HG02798 (cell line): Measurements from ENCODE around the gene CPA2.

Source experiments
- ATAC-seq: cut with Tn5 transposase; IDR thresholded peaks from one replicate; pipeline ENCODE4 v1.9.1; 2021; ENCODE audit warnings: mild to moderate bottlenecking; ENCODE audit not compliant: unreplicated experiment, poor library complexity

CPA2 gene

DNA sequence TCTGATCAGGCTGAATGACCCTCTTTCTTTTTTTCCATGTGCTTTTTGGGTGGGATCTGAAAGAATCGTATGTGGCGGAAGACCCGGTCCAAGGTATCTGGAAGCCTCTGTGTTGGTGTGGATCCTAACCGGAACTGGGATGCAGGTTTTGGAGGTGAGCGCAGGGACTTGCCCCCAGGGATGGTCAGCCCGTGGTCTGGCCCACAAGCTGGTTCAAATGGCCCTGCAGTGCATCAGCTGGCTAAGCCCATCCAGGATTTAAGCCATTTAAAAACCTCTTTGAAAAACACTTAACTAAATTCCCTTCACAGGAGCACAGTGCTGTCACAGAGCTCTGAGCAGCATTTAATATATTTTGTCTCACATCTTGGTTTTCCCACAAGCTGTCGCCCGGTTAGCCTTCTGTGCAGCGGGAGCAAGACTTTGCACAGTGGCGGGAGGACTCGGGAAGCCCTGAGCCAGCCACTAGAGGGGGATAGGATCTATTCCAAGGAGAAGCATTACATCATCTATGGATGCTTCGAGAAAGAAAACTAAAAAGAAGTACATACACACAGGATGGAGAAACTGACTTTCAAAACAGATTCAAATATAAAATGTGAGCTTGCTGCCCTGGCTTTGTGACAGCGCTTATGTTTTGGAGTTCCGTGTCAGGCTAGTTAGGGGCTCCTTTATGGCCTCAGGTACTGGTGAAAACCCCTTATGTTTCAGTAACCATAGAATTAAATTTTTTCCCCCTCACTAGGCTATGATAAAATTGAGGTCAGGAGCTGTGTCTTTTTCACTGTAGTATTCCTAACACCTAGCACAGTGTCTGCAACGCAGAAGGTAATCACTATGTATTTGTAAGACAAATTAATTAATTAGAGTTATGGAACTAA lies 11.3 kb downstream of the CPA2 start:
- ATAC-seq = no peak

DNA sequence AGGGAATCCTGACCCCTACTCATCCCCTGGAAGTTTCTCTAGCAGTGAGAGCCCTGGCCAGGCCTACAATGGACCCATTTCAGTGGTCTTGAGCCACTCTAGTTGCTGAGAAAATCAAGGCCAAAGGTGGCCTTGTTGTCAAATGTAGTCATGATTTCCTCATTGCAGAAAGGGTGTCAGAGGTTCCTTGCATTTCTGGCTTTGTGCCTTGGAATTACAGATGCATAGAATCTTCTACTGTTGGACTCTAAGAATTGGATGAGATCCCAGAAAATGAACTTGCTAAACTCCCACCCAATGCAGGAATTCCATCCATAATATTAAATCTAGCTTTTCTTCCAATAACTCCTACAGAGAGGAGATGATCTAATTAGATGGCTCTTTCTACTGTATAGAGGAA lies 12.2 kb downstream of the CPA2 start:
- ATAC-seq = no peak

DNA sequence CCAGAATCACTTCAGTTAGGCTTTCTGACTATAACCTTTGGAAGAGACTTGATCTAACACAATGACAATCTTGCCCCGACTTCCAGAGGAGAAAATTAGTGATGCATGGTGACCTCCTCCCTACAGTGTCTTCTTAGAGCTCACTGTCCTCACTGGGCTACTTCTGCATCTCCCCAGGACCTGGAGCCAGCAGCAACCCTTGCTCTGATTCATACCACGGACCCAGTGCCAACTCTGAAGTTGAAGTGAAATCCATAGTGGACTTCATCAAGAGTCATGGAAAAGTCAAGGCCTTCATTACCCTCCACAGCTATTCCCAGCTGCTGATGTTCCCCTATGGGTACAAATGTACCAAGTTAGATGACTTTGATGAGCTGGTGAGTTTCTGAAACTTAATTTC lies 12.6 kb downstream of the CPA2 start:
- no peak for ATAC-seq

DNA sequence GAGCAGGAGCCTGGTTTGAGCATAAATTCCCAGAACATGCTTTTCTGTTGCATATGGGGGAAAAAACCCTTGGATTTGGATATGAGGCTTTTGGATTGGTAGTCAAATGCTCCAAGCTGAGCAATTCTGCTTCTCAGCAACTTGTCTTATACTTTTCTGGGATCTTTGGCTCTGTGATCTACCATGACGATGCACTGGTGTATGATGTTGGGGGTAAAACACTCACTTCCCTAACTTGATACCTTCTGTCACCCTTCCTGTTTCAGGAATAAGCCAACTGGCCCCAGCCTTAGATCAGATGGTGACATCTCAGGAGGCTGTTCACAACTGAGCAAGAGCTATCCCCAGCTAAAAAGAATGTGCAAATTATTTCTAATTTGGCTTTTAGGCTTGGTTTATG lies 13.2 kb downstream of the CPA2 start:
- no peak for ATAC-seq

DNA sequence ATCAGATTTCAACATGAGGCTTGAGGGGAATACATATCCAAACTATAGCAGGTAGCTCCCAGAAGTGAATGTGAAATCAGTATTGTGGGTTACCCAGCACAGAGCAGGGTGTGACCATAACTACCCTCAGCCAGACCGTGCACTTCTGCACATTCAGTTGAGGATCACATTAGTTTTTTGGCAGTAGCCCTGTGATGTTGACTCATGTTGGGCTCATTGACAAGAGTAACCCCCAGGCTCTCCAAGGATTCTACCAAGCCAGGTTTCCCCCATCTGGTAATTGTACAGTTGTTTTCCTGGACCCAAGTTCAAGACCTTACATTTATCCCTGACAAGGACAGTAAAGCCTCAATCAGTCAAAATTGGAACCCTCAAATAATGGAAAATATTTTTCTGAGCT lies 14.6 kb downstream of the CPA2 start:
- ATAC-seq = no peak

DNA sequence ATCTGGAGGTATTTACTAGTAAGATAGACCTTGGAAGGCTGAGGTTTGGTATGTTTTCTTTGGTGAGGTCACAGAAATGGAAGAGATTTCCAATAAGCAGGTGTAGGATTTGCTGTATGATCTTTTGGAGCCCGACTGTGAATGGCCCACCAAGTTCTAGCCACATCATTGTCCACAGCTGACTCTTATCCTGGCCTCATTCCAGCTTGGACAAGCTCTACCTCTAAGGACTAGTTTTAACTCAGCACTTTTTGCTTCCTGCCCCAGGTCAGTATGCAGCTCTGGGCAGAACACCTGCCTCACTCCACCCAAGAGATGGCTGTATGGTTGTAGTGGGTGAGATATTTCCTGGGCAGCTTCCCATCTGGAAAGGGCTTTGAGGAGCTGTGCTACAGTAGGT lies 20.2 kb downstream of the CPA2 start:
- no peak for ATAC-seq

DNA sequence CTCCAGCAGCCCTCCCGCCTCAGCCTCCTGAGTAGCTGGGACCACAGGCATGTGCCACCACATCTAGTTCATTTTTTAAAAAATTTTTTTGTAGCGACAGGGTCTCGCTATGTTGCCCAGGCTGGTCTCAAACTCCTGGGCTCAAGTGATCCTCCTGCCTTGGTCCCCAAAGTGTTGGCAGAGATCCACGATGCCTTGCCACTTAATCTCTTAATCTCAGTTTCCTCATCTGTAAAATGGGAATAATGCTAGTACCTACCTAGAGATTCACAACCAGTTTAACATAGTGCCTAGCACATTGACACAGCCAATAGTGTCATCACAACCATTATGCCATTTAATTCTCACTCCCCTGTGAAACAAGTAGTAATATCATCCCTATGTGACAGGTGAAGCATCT lies 21.5 kb downstream of the CPA2 start:
- no peak for ATAC-seq

DNA sequence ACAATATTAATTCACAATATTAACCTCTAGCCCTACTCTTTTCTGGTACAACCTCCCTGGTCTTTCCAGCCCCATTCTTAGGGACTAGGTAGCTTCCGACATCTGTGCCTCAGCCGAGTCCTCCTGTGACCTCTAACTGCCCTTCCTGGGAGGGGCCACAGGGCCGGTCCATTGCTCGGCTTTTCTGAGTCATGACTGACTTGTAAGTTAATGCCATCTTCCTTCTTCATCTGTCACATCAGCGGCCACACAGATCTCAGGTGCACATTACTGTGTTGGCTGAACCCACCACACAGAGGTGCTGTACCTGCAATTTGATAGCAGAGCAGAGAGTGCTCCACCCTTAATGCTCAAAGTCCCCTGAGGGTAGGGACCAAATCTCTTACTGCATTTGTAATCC lies 22.2 kb downstream of the CPA2 start:
- ATAC-seq = no peak

DNA sequence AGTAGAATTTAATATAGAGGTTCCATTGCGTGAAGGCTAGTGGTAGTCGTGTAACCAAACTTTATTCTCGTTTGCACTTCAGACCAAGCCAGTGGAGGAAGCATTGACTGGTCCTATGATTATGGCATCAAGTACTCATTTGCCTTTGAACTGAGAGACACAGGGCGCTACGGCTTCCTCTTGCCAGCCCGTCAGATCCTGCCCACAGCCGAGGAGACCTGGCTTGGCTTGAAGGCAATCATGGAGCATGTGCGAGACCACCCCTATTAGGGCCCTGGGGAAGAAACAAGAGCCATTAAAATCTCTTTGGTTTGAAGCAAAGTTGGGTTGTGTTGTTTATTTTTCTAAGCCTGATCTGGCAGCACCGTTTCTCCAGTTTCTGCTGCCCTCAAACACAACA lies 22.8 kb downstream of the CPA2 start:
- ATAC-seq = no peak

DNA sequence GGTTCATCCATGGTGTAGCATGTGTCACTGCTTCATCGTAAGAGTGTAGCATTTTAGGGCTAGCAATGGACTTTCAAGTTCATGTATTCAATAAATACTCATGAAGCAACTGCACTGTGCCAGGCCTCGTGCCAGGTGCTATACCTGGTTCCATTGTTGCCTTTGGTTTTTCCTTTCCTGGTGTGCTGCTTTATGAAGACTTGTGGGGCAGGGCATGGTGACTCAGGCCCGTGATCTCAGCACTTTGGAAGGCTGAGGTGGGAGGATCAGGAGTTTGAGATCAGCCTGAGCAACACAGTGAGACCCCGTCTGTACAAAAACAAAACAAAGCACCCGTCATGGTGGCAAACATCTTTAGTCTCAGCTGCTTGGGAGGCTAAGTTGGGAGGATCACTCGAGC lies 24.1 kb downstream of the CPA2 start:
- ATAC-seq = no peak

DNA sequence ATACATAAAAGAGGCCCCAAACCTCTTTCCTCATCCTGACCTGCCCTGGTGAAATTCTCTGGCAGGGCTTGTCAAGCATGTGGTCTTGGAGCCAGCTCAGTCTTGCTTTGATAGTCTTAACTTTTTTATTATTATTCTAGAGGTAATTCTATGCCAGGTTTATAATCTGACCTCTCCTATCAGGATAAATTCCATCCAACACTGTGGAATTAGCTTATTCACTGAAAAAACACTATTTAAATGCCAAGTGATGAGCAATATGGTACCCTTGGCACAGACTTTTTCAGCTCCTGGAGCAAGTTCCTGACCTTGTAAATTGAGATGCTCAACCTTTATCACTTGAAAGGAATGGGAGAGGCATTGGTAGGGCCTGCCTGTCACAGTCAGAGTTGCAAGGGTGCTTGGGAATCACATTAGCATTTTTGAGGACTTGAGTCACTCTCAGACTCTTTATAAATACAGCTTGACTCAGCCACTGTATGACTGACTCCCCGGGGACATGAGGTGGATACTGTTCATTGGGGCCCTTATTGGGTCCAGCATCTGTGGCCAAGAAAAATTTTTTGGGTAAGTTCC lies 26.1 kb downstream of the CPA2 start, which contains the start of gene CPA4:
CPA4 (plus strand) TSS at position 480 of the 576 bp plus-strand sequence; CDS start at position 500, 20 bp downstream.
- ATAC-seq = no peak

DNA sequence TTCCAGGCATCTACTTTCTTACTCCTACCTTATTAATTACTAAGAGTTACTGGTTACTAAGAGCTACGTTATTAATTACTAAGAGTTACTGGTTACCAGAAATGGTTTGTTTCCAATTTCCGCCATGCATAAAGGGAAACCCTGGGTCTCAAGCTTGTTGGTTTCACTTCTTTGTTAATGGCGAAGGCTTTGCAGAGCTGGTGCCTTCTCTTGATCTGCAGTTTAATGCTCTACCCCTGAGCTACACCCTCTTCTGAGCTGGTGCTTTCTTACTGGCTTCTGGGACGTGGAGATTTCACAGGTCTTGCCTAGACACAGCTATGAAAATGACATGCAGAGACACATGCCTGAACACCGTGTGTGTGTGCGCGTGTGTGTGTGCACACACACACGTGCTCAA lies 26.9 kb downstream of the CPA2 start:
- ATAC-seq = no peak

DNA sequence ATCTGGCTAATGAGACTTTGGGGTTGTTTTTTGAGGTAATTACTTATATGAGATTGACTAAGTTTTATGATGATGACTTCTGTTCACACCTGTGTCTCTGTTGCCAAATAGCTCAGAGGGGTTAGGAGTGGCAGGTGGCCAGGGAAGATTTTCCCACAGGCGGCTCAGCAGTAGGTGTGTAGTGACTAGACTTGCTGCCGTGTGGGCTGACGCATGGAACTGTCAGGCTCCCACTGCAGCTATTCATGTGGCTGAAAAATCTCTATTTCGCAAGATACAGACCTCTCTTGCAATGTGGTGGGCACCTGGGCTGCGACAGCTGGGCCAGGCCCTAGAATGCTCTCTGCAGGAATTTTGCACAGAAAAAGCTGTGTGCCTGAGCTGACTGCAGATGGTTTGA lies 27.7 kb downstream of the CPA2 start:
- peak; percentile 59 for ATAC-seq

DNA sequence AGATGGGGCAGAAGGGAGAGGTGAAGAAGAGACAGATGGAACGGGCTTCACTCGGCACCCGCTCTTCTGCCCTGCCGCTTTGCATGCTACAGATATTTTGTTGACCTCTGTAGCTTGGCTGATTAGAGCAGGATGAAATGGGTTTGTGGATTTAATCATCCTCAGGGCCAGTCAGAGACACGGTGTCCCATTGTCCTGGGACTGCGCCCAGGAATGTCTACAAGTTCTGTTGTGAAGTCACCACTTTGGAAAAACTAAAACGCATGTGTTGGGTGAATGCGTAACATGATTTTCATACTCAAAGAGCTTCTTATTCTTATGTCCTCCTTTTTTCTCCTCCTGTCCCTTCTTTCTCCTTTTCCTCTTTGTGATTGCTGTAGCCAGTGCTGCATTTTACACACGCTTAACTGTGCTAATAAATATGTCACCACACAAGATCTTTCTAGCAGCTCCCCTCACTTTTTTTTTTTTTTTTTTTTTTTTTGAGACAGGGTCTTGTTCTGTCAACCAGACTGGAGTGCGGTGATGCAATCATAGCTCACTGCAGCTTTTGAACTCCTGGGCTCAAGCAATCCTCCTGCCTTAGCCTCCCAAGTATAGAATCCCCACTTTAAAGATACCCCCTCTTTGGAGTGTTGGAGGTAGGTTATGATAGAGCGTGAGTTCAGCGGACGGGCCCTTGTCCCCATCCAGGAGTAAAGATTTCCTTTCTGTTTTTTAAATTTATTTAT lies 29.7 kb downstream of the CPA2 start:
- ATAC-seq = no peak

DNA sequence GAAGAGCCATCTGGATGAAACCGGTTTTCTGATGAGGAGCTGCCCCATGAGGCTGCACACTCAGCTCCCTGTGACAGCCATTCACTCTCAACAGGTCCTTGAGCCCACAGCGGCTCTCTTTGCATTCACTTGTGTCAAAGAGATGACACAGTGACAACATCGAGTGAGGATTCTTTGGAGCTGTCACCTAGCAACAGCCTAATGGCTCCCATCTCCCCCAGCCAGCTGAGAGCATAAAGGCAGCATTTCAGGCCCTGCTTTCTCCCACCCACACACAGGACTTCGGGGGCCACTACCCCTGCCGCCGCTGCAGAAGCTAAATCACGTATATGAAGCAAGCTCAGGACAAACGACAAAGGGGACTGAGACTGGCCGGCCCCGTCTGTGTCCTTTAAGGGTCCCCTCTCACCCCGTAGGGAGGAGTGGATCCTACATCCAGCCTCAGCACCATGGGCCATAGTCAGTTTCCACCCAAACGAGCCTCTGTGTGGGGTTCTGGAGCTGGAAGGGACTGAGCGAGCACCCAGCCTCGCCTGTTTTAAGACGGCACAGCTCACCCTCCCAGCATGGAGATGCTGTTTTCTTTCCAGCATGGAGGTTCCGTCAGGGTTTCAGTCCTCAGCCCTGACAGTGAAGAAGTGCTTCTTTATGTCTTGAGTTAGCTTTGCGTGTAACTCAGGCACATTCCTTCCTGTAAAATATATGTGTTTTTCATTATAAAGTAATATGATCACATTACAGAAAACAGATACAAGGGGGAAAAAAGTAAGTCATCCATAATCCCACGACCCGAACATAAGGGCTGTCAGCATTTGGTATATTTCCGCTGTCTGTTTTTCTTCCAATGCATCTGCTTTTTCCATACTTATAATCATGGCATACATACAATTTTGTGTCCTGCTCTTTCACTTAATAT lies 31.2 kb downstream of the CPA2 start:
- no peak for ATAC-seq

DNA sequence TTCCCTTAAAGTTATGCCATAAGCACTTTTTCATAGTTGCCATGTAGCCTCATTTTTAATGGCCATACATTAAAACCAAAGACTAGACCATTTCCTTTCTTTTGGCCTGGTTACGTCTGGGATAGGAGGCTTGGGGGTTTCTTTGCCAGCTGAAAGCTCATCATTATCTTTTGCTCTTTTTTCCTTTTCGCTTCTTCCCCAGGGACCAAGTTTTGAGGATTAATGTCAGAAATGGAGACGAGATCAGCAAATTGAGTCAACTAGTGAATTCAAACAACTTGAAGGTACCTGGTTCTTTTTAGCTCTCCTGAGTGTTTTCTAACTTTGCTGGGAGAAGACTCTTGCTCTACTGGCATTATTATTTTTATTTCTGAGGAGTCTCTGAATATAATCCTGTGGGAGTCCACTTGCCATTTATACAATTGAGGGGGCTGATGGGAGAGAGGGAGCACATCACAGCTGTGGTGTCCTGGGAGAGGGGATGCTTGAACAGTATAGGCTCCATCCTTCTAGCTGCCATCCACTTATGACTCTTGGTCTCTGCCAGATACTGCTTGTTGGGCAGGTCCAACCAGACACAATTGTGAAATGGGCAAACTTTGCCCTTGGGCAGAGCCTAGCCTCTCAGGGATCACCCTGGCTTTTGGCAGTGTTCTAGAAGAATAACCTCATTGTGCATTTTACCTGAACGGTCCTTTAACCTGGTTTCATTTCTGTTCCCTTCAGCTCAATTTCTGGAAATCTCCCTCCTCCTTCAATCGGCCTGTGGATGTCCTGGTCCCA lies 32.1 kb downstream of the CPA2 start:
- ATAC-seq = no peak

DNA sequence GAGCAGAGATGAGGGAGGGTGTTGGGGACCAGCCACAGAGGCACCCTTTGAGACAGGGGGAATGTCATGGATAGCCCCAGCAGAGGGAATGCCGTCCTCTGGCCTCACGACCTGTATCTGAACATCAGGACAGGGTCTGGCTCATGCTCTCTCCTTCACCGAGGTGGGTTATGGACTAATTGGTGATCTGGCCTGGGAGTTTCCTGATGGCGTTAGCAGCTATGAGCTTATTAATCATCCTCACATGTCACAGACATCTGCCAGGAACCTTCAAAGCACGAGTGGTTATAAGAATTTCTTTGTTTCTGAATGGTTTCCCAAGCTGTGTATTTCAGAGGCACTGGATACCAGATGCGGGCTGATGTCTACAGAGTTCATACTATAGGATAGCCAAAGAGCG lies 33.2 kb downstream of the CPA2 start:
- no peak for ATAC-seq

DNA sequence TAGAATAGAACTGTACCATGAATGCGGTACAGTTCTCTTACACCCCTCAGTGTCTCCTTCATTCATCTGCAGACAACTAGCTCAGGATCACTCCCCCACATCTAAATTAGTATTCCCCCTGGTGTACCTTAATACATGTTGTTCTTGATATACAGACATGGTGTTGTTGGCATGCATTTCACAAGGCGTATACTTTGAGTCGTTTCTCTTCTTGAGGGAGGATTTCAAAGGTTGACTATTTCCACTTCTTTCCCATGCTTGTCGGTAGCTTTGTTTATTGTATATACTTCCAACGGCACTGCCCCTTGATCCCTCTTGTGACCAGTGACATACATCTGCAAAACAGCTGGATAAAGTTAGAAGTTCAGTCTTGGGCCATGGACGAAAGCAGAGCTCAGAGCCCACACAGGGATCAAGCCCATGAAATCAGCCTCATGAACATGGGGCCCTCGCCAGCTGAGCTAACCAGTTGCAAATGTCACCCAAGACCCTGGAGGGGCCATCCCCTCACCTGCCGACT lies 34.9 kb downstream of the CPA2 start:
- no peak for ATAC-seq

DNA sequence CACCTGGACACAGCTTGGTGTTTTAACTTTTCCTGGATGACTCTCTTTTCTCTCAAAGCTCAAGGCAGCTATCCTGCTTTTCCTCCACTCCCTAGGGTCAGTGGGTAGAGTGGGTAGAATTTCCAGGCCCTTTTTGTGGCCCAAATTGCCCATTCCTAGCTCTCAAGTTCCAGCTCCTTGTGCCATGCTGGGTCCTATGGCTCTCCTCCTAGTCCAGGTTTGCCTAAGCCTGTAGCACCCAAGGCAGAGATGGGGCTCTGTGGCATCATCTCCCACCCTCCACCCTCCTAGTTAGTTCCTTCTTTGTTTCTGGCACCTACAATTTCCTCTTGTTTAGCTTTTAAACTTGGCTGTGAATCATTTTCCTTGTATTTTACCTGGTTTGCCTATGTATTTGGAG lies 36.0 kb downstream of the CPA2 start:
- ATAC-seq = no peak
